ENCODE measurements around the gene STAB1.

Gene STAB1

GRCh38 chr3:52503788-52504424 lies 8.8 kb downstream of the STAB1 start:
- DNase-seq (ENCODE audit: insufficient read length, low spot score): no peak
- FAIRE-seq: no peak

GRCh38 chr3:52504977-52505376 lies 9.8 kb downstream of the STAB1 start:
- DNase-seq (ENCODE audit: insufficient read length, low spot score): no peak
- no peak for FAIRE-seq

- DNase-seq (ENCODE audit: insufficient read length, low spot score) (no peak), FAIRE-seq (no peak)
Measured at GRCh38 chr3:52506266-52506966, 11.3 kb downstream of the STAB1 start.

- peak; percentile 60 for FAIRE-seq
Measured at GRCh38 chr3:52507359-52507758, 12.2 kb downstream of the STAB1 start.

GRCh38 chr3:52509753-52510328 lies 14.7 kb downstream of the STAB1 start:
- no peak for DNase-seq (ENCODE audit: insufficient read length, low spot score)
- no peak for FAIRE-seq

More at GRCh38 chr3:52507359-52507758, 12.2 kb downstream of the STAB1 start:
- peak; percentile 68 for DNase-seq (ENCODE audit: insufficient read length, low spot score)

GRCh38 chr3:52511509-52511908 lies 16.4 kb downstream of the STAB1 start:
- FAIRE-seq (no peak), DNase-seq (ENCODE audit: insufficient read length, low spot score) (no peak)

GRCh38 chr3:52512105-52512504 lies 17.0 kb downstream of the STAB1 start:
- FAIRE-seq (no peak), DNase-seq (ENCODE audit: insufficient read length, low spot score) (no peak)

GRCh38 chr3:52512727-52513126 lies 17.6 kb downstream of the STAB1 start:
- DNase-seq (ENCODE audit: insufficient read length, low spot score) (no peak), FAIRE-seq (no peak)

- no peak for FAIRE-seq
Measured at GRCh38 chr3:52513281-52513680, 18.1 kb downstream of the STAB1 start.

GRCh38 chr3:52514576-52514975 lies 19.4 kb downstream of the STAB1 start:
- no peak for FAIRE-seq
- DNase-seq (ENCODE audit: insufficient read length, low spot score): no peak

More at GRCh38 chr3:52513281-52513680, 18.1 kb downstream of the STAB1 start:
- no peak for DNase-seq (ENCODE audit: insufficient read length, low spot score)

GRCh38 chr3:52515192-52515591 lies 20.1 kb downstream of the STAB1 start:
- FAIRE-seq: no peak
- DNase-seq (ENCODE audit: insufficient read length, low spot score): no peak

GRCh38 chr3:52516509-52517195 lies 21.5 kb downstream of the STAB1 start:
- DNase-seq (ENCODE audit: insufficient read length, low spot score) (no peak), FAIRE-seq (no peak)

GRCh38 chr3:52517796-52518722 lies 22.9 kb downstream of the STAB1 start:
- FAIRE-seq (no peak), DNase-seq (ENCODE audit: insufficient read length, low spot score) (no peak)

GRCh38 chr3:52518723-52519444 lies 23.7 kb downstream of the STAB1 start:
- no peak for DNase-seq (ENCODE audit: insufficient read length, low spot score)
- no peak for FAIRE-seq

GRCh38 chr3:52519445-52520140 lies 24.5 kb downstream of the STAB1 start:
- DNase-seq (ENCODE audit: insufficient read length, low spot score) (no peak), FAIRE-seq (peak; percentile 58)

- FAIRE-seq (no peak), DNase-seq (ENCODE audit: insufficient read length, low spot score) (no peak)
Measured at GRCh38 chr3:52520141-52520667, 25.1 kb downstream of the STAB1 start.

GRCh38 chr3:52520716-52521487 lies 25.8 kb downstream of the STAB1 start:
- FAIRE-seq: no peak

GRCh38 chr3:52521488-52521824 lies 26.3 kb downstream of the STAB1 start:
- FAIRE-seq (peak; percentile 48), DNase-seq (ENCODE audit: insufficient read length, low spot score) (no peak)

More at GRCh38 chr3:52520716-52521487, 25.8 kb downstream of the STAB1 start:
- no peak for DNase-seq (ENCODE audit: insufficient read length, low spot score)
